ENCODE results near the gene LGR6. TPM values are rescaled to one million over a fixed set of nuclear protein-coding genes. Genes with fewer than 3 reads are reported as not detected.

Gene LGR6
- total RNA-seq, 1 experiment from 2014 or later: 1.0 TPM

- H4K8ac ChIP-seq (replicated peaks; ENCODE audit: insufficient read length, low read depth, low read length): no peak overlapping the region
- no peaks in the 10 kb centered on the region for H4K20me1 ChIP-seq (ENCODE audit: control insufficient read depth, insufficient read depth, insufficient read length)
- H3K23me2 ChIP-seq (ENCODE audit: insufficient read length, low read depth, low read length, poor library complexity, severe bottlenecking): no peaks in the 10 kb centered on the region
- no peak overlapping the region for H3T11ph ChIP-seq (ENCODE audit: low read length)
- H3K9ac ChIP-seq (ENCODE audit: extremely low read depth, insufficient read length, low read length): no peak overlapping the region
- Mint-ChIP-seq H3K27me3 (ENCODE audit: low read depth) (peaks cover 34% of the 10 kb centered on the region), H3K27ac (no peak overlapping the region), H3K4me1 (peaks cover 13 to 15% of the 10 kb centered on the region in 2 experiments), H3K4me3 (no peak overlapping the region), H3K36me3 (ENCODE audit: insufficient read depth in 1 of 3, low read depth in 3 of 3) (no peaks in the 10 kb centered on the region), H3K9me3 (no peaks in the 10 kb centered on the region)
- peaks cover 2% of the 10 kb centered on the region; the same call in 1 of the 2 replicates for H3K27me3 ChIP-seq (ENCODE audit: insufficient read depth, low read length)
- WGBS (ENCODE audit: extremely low coverage, insufficient read length, low lambda C conversion rate): no CpG with 5 or more reads among the region's 16 CpGs
- no peak overlapping the region for H2AK5ac ChIP-seq (ENCODE audit: insufficient read length, low read length)
- H3K56ac ChIP-seq (ENCODE audit: insufficient read length, low read depth, low read length): no peak overlapping the region
- H3K4me2 ChIP-seq (ENCODE audit: insufficient read depth, insufficient read length, low read length): no peak overlapping the region
- no peak overlapping the region for H2BK20ac ChIP-seq (ENCODE audit: low read depth, low read length, poor library complexity, severe bottlenecking)
- no peak overlapping the region for H4K5ac ChIP-seq (ENCODE audit: insufficient read length, low read depth, low read length)
- H3K23ac ChIP-seq (ENCODE audit: insufficient read length, low read depth, low read length): no peak overlapping the region
- no peak overlapping the region for H3K4ac ChIP-seq (ENCODE audit: low read depth, low read length)
- H3K14ac ChIP-seq (ENCODE audit: insufficient read depth, low read length): no peak overlapping the region
- H3K4me1 ChIP-seq (ENCODE audit: insufficient read depth, low read length): no peaks in the 10 kb centered on the region
- H2BK12ac ChIP-seq (ENCODE audit: insufficient read length, low read depth, low read length): no peak overlapping the region
- no peak overlapping the region for H2BK15ac ChIP-seq (ENCODE audit: low read depth, low read length)
- no peak for DNase-seq
- no peaks in the 10 kb centered on the region for H3K79me2 ChIP-seq (ENCODE audit: insufficient read depth, low read length)
- no peak for TF ChIP-seq CTCF (conservative IDR thresholded peaks at IDR 0.05)
- H2BK120ac ChIP-seq (ENCODE audit: low read depth, low read length, poor library complexity, severe bottlenecking): no peak overlapping the region
- no peak overlapping the region for H2AFZ ChIP-seq (ENCODE audit: low read length)
- H3K18ac ChIP-seq (ENCODE audit: insufficient read length, low read depth, low read length): no peak overlapping the region
- H3K79me1 ChIP-seq (ENCODE audit: insufficient read depth, low read depth, low read length, poor library complexity, severe bottlenecking): no peaks in the 10 kb centered on the region
- no peak overlapping the region for H2BK5ac ChIP-seq (ENCODE audit: insufficient read length, low read length)
- no peaks in the 10 kb centered on the region for H3K9me3 ChIP-seq (ENCODE audit: control insufficient read depth, low read depth, low read length)
- H3K27ac ChIP-seq (ENCODE audit: insufficient read length, low read depth, low read length): no peak overlapping the region
- H4K91ac ChIP-seq (ENCODE audit: insufficient read length, low read depth, low read length): no peak overlapping the region
Observed at GRCh38 chr1:202199040-202199889, 5.7 kb downstream of the LGR6 start.

Data from H9 (cell line).